Stimulated activated CD4-positive, alpha-beta T cell treated with anti-CD3 and anti-CD28 coated beads, Interleukin-12 subunit alpha, Interleukin-12 subunit beta, amount 100 ng/mL, for 48 hours (primary cell): ENCODE measurements around the gene TEX2.

Source experiments
- DNase-seq, 3 donors: peaks; one replicate each; pipeline ENCODE4 v3.0.0-alpha.2; 2020; ENCODE audit warnings: low read depth in 2 of 3, low spot score in 1 of 3

The TEX2 gene

GRCh38 chr17:64161380-64162176 lies 101.5 kb downstream of the TEX2 start:
- no peak for DNase-seq

GRCh38 chr17:64160378-64160777 lies 102.7 kb downstream of the TEX2 start:
- no peak for DNase-seq

- no peak for DNase-seq
Observed at GRCh38 chr17:64158831-64159590, 104.0 kb downstream of the TEX2 start.

DNA sequence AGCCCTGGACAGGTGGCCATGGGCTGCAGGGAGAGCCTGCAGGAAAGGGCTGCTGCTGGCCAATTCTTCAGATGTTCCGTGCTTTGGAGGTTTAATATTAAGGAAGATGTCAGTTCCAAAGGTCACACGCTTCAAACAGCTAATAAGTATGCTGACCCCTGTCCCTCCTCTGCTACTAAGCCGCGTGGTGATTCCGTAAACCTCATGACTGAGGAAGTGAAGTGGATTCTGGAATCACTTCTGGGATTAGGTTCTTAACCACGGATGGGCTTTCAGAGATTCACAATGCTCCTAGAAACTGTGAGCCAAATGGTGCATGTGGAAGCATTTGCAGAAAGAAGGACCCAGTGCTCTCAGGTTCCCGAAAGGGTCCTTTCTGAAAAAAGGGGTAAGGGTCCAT lies 104.7 kb downstream of the TEX2 start:
- DNase-seq = no peak

DNA sequence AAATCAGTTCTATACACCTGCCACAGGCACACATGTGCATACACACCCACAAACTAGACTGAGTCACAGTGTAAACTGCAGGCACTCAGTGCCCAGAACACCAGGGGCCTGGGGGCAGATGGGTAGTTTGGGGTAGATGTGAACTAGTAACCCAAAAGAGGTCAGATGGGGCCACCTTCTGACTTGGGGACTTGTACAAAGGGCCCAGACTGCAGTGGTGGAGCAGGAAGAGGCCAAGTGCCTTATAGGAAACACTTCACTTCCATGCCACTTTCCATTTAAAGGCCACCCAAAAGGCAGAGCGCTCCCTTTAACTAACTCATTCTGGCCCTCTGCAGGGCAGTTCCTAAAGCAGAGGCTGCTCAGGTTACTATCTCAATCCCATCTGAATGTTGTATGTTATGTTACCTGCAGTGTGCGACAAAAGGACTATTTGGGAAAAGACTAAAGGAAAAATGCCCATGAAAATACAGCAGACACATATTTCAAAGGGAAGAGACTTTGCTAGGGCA lies 105.3 kb downstream of the TEX2 start:
- no peak for DNase-seq

GRCh38 chr17:64156670-64157069 lies 106.4 kb downstream of the TEX2 start:
- no peak for DNase-seq

GRCh38 chr17:64155751-64156544 lies 107.1 kb downstream of the TEX2 start:
- no peak for DNase-seq

DNA sequence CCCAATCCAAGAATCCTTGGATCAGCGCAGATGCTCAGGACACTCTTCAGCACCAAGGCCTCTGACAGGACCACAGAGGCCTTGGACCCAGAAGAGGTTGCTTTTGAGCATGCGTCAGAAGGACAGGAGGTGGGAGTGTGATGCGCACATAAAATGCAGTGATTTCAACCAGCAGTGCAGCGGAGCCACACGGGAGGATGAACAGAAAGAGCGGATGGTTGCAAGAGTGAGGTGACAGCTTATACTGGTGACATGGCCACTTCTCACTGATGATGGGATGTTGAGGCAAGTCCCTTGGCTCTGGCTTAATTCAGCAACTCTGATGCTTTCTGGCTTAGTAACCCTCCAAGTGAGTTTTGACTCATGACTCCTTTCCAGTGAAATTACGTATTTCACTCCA lies 107.9 kb downstream of the TEX2 start:
- DNase-seq = no peak

- DNase-seq = no peak
Observed at GRCh38 chr17:64154717-64155116, 108.3 kb downstream of the TEX2 start.

DNA sequence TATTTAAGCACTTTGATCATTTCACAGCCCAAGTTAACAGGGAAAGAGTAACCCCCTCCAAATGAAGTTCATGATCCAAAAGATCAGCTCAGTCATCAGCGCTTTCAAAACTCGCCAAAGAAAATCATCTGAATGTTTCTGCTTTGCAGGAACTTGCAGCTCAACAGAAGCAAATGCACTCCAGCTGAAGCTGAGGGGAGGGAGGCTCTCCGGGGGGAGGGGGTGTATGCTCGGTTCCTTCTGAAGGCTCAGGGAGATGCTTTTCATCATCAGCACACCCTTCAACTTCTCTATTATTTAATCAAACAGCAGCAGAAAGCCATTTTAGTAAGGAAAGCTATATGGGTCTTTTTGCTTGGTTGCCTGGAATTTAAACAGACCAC lies 108.8 kb downstream of the TEX2 start:
- no peak for DNase-seq

DNA sequence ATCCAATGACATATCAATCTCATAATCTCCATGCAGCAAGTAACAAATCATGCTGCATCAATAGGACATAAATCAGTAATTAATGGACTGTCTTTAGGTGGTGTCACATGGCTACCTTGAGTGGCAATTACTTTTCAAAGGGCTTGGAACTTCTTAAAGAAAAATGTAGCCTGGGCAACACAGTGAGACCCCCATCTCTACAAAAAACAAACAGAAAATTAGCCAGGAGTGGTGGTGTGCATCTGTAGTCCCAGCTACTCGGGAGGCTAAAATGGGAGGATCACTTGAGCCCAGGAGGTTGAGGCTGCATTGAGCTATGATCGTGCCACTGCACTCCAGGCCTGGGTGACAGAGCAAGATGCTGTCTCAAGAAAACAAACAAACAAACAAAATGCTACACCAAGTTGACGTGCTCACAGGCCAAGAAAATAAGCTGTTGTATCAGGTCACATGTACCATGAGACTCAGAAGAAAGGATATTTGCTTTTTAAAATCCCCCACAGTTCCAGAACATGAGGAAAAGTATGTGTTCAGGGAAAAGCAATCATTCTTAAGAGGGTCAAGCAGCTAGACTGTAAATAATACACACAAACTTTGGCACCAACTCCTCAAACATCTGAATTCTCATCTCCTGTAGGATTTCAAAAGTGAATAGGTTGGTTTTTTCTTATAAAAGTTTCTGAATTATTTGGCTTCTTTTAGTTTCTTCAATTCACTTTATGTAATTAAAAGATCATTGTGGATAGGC lies 109.3 kb downstream of the TEX2 start:
- no peak for DNase-seq

DNA sequence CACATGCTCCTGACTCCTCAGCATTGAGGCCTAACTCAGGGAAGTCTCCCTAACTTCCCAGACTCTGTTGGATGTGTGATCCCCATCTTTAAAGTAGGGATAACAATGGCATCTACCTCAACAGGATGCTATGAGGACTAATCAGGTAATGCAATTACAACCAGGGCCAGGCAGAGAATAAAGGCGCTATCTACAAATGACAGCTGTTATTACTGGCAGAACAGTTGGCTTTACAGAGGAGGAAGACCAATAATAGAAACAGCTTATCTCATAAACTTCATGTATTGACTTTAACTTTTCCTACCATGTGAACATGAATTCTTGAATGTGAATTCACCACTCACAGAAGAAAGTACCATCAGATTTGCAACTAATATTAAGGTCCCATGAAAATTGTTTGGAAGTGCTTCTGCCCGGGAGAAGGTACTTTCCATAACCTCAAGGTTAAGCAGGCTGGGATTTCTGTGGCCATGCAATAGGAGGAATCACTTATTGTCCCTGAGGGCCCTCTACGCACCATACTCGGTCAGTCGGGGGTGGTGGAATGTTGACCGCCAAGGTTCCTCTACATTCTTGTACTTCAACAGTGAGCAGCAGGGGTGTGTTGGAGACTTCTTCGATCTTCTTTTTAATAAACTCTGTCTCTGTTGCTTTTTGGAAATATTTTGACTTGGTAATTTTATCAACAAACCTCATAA lies 110.5 kb downstream of the TEX2 start:
- no peak for DNase-seq

GRCh38 chr17:64151016-64151368 lies 112.1 kb downstream of the TEX2 start:
- no peak for DNase-seq

DNA sequence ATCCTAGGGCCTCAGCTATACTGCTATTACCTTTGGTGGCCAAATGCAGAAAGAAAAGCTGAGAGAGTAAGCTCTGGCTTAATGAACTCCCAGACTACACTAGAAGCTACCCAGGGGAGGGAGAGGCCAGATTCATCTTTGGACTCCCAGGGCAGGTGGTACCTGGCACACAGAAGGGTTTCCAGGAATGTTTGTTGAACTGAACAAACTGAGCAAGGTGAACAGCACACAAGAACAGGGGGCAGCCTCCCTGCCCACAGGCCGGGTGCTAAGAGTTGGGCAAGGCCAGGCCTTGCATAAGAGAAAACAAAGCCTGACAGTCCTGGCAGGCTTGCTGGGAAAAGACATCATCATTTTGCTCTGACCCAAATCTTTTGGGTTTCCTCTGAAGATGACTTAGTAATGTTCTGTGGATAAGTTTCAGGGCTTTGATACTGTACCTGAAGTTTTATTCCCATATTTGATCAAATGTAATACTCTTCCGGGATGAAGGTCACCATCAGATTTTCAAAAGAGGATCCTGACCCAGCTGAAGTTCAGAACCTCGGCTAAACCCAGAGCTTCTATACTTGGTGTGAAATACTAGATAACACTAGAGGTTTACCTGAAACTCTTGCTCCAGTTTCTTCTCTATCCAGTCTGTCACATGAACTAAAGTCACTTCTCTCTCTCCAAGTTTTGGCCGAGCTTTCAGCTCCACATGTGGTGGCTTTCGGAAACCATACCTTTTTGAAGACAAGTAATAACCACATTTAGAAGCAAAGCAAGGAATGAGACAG lies 112.6 kb downstream of the TEX2 start:
- no peak for DNase-seq

DNA sequence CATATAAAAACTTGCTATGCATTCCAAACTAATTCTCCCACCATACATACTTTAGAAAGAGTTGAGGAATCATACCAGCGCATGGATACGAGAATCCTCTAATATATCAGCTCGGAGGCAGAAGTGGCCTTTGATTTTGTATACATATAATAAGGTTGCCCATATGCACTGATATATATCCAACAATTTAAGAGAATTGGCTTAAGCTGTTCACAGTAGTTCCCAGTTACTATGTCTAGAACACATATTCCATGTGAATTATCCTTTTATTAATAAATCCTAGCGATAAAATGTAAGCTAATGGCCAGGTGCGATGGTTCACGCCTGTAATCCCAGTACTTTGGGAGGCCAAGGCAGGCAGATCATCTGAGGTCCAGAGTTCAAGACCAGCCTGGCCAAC lies 113.9 kb downstream of the TEX2 start:
- DNase-seq = no peak

GRCh38 chr17:64148699-64149098 lies 114.4 kb downstream of the TEX2 start:
- DNase-seq = no peak

- no peak for DNase-seq
Observed at GRCh38 chr17:64148017-64148631, 114.9 kb downstream of the TEX2 start.

DNA sequence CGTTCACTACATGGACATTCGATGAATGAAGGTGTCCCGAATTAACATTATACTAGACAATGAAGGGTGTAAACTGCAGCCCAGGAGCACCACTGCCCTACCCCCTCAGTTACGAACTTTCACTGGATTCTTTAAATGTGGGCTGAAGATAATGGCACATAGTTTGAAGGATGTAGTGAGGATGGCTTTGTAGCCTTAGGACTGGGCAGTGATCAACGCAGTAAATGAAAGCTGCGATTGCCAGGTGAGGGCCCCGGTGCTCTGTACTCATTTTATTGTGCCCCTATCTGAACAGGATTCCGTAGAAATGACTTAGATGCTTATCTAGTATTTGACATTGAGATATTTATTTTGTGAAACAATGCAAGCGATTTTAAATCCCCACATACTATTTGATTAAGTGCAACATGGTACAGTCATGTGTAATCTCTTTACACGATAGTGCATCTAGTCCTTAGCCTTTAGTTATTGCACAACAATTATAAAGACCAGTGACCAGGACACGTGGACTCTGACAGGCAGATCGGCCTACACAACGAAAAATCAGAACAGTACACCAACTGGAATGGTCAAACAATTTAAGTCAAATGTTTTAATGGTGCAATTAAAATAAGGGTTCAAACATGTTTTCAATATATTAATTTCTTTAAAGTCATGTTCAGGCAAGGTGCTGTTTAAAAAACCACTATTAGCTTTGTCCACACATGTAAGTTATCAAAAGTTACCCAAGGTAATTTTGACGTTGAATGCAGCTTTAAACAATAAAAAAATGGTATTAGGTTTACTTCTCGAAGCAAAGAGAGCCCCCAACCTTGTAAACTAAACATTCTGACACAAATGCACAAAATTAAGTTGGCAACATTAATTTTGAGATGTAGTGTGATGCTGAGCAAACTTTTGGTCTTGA lies 115.7 kb downstream of the TEX2 start:
- DNase-seq = no peak
